DOHH2 (cell line): ENCODE data around the gene CCDC40.

Experiments
- CTCF ChIP-seq: fragments of 200-600 bp; sonication (generic); IDR thresholded peaks from one replicate; pipeline ENCODE4 v1.5.1; 2014; ENCODE audit warnings: antibody characterized with exemption, mild to moderate bottlenecking, low read depth, low read length; ENCODE audit not compliant: poor library complexity, severe bottlenecking
- EZH2phosphoT487 ChIP-seq: fragments of 200-600 bp; sonication (generic); IDR thresholded peaks from 2 replicates; pipeline ENCODE4 v1.6.1; 2017; ENCODE audit warnings: borderline replicate concordance, mild to moderate bottlenecking, antibody characterized with exemption, low read length, moderate library complexity, mixed read lengths

- TF ChIP-seq CTCF, result no peak
- no peak for TF ChIP-seq EZH2phosphoT487
Observed at GRCh38 chr17:80147035-80147822, 110.8 kb downstream of the CCDC40 start, which contains the start of gene EIF4A3.
